GM12878 (cell line): ENCODE measurements around the gene PRAF2.

Source experiments
- BACH1 ChIP-seq: fragments of 450-650 bp; IDR thresholded peaks from 2 replicates; pipeline ENCODE4 v1.6.1; 2017; ENCODE audit warnings: mild to moderate bottlenecking, borderline replicate concordance
- CBX5 ChIP-seq: sonication (generic); IDR thresholded peaks from 2 replicates; pipeline ENCODE4 v1.6.1; 2016; ENCODE audit warnings: low read depth, moderate library complexity, mild to moderate bottlenecking, inconsistent platforms
- CREB1 ChIP-seq: IDR thresholded peaks from 2 replicates; pipeline ENCODE4 v1.6.1; 2012; ENCODE audit warnings: low read depth, mild to moderate bottlenecking, inconsistent platforms
- GABPA ChIP-seq: IDR thresholded peaks from 2 replicates; pipeline ENCODE4 v1.6.1; 2014; ENCODE audit warnings: antibody characterized with exemption, low read depth, mild to moderate bottlenecking, inconsistent platforms
- JUND ChIP-seq: IDR thresholded peaks from 2 replicates; pipeline ENCODE4 v1.6.1; 2012; ENCODE audit warnings: low read depth, mild to moderate bottlenecking, low read length, improper control_type of control experiment, moderate library complexity
- NFYB ChIP-seq: IDR thresholded peaks from 2 replicates; pipeline ENCODE4 v1.6.1; 2011; ENCODE audit warnings: low read depth, mild to moderate bottlenecking, low read length, improper control_type of control experiment, moderate library complexity; ENCODE audit not compliant: insufficient read depth
- POLR2A ChIP-seq: IDR thresholded peaks from 2 replicates; pipeline ENCODE4 v1.6.1; 2011; ENCODE audit warnings: low read depth, mild to moderate bottlenecking, low read length
- RBBP5 ChIP-seq: fragments of 200-600 bp; sonication (generic); conservative IDR thresholded peaks from 2 replicates; pipeline ENCODE4 v1.6.1; 2016
- TARDBP ChIP-seq: IDR thresholded peaks from 2 replicates; pipeline ENCODE4 v1.6.1; 2016; ENCODE audit warnings: borderline replicate concordance
- TF ChIP-seq, protein P1 (sequence below), 3 experiments: IDR thresholded peaks in 2 of 3; conservative IDR thresholded peaks in 1 of 3; 2 replicates each; pipeline ENCODE4 v1.5.1; 2011; ENCODE audit warnings: low read depth in 3 of 3, low read length in 3 of 3, mild to moderate bottlenecking in 3 of 3, control low read depth in 2 of 3, moderate library complexity in 2 of 3, inconsistent platforms in 1 of 3, mixed read lengths in 1 of 3; ENCODE audit not compliant: control insufficient read depth in 2 of 3, insufficient read depth in 1 of 3; ENCODE audit errors: extremely low read depth in 1 of 3
- TF ChIP-seq, protein P2 (sequence below): IDR thresholded peaks from 2 replicates; pipeline ENCODE4 v1.6.1; 2011; ENCODE audit warnings: low read depth, low read length, improper control_type of control experiment, borderline replicate concordance

DNA sequence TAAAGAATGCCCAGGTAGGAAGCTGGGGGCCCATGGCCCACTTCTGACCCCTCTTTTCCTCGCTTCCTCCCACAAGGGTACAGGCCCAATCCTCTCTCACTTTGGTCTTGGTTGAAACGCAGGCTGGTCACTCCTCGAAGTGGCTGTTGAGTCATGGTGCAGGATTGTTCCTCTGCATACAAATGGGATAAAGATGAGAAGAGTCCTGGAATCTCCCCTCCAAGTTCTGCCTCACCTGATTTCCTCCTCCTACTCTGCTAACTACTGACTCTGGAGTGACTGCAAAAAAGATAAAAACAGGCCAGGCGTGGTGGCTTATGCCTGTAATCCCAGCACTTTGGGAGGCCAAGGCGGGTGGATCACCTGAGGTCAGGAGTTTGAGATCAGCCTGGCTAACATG lies 4.1 kb upstream of the PRAF2 start:
- TF ChIP-seq, protein P1, sequence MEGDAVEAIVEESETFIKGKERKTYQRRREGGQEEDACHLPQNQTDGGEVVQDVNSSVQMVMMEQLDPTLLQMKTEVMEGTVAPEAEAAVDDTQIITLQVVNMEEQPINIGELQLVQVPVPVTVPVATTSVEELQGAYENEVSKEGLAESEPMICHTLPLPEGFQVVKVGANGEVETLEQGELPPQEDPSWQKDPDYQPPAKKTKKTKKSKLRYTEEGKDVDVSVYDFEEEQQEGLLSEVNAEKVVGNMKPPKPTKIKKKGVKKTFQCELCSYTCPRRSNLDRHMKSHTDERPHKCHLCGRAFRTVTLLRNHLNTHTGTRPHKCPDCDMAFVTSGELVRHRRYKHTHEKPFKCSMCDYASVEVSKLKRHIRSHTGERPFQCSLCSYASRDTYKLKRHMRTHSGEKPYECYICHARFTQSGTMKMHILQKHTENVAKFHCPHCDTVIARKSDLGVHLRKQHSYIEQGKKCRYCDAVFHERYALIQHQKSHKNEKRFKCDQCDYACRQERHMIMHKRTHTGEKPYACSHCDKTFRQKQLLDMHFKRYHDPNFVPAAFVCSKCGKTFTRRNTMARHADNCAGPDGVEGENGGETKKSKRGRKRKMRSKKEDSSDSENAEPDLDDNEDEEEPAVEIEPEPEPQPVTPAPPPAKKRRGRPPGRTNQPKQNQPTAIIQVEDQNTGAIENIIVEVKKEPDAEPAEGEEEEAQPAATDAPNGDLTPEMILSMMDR (IDR thresholded peaks at IDR 0.05 in 2 of 3, conservative IDR thresholded peaks at IDR 0.05 in 1 of 3; ENCODE audit: control insufficient read depth in 2 of 3, extremely low read depth in 1 of 3, insufficient read depth in 1 of 3, low read depth in 3 of 3, low read length in 3 of 3): no peak
- no peak for TF ChIP-seq GABPA
- TF ChIP-seq, protein P2, sequence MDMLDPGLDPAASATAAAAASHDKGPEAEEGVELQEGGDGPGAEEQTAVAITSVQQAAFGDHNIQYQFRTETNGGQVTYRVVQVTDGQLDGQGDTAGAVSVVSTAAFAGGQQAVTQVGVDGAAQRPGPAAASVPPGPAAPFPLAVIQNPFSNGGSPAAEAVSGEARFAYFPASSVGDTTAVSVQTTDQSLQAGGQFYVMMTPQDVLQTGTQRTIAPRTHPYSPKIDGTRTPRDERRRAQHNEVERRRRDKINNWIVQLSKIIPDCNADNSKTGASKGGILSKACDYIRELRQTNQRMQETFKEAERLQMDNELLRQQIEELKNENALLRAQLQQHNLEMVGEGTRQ: no peak
- no peak for TF ChIP-seq TARDBP
- no peak for TF ChIP-seq CREB1
- no peak for TF ChIP-seq NFYB
- TF ChIP-seq POLR2A: no peak
- no peak for TF ChIP-seq JUND
- no peak for TF ChIP-seq BACH1
- no peak for TF ChIP-seq CBX5
- TF ChIP-seq RBBP5: no peak
